Measurements from ENCODE around the gene HSPA4. TPM values are rescaled to one million over a fixed set of nuclear protein-coding genes. Genes with fewer than 3 reads are reported as not detected.

The HSPA4 gene
- total and polyA plus RNA-seq, 2 experiments from 2014 or later, result 340 to 343 TPM

- Histone ChIP-seq H3K36me3 (ENCODE audit: insufficient read depth) (no peaks in the 10 kb centered on the region), H4K20me1 (replicated peaks; ENCODE audit: insufficient read depth) (no peaks in the 10 kb centered on the region), H3K4me2 (no peak overlapping the region), H3K79me2 (replicated peaks; ENCODE audit: insufficient read depth) (peaks cover 6% of the 10 kb centered on the region), H3K9me2 (ENCODE audit: insufficient read depth) (no peaks in the 10 kb centered on the region), H3K4me1 (ENCODE audit: insufficient read depth) (peaks cover 2% of the 10 kb centered on the region; the same call in 1 of the 2 replicates), H3K27me3 (ENCODE audit: insufficient read depth) (no peaks in the 10 kb centered on the region), H3K27ac (ENCODE audit: low read depth) (no peak overlapping the region), H3F3A (replicated peaks; ENCODE audit: low read depth) (0 out of 2 replicates have a peak, but pooled peaks cover 3% of the 10 kb centered on the region), H2AFZ (no peak overlapping the region; the same call in 1 of the 2 replicates), H3K4me3 (no peak overlapping the region)
- H3K27me3 Mint-ChIP-seq (ENCODE audit: insufficient read depth, low read depth, poor library complexity), result no peaks in the 10 kb centered on the region
- H3K9me3 Mint-ChIP-seq, result no peaks in the 10 kb centered on the region
- H3K4me3 Mint-ChIP-seq, result no peak overlapping the region
- H3K36me3 Mint-ChIP-seq (ENCODE audit: low read depth), result no peaks in the 10 kb centered on the region
- no peak for DNase-seq (ENCODE audit: low spot score)
- peaks cover 14% of the 10 kb centered on the region for H3K4me1 Mint-ChIP-seq
- TF ChIP-seq ZNF331 (CRISPR knock-in tag; IDR thresholded peaks at IDR 0.05; ENCODE audit: low read depth) (no peak), POLR2AphosphoS5 (IDR thresholded peaks at IDR 0.05; ENCODE audit: low read depth) (no peak), STAT1 (IDR thresholded peaks at IDR 0.05; ENCODE audit: unreplicated experiment) (no peak), REST (IDR thresholded peaks at IDR 0.05; ENCODE audit: unreplicated experiment) (no peak), ZNF114 (CRISPR knock-in tag; IDR thresholded peaks at IDR 0.05) (no peak), ZNF462 (CRISPR knock-in tag; IDR thresholded peaks at IDR 0.05) (no peak), JUNB (IDR thresholded peaks at IDR 0.05; ENCODE audit: unreplicated experiment) (no peak), EZH2phosphoT487 (IDR thresholded peaks at IDR 0.05; ENCODE audit: unreplicated experiment) (no peak), EZH2 (IDR thresholded peaks at IDR 0.05; ENCODE audit: low read depth, unreplicated experiment) (no peak), NANOG (IDR thresholded peaks at IDR 0.05; ENCODE audit: borderline replicate concordance) (no peak), ETS1 (IDR thresholded peaks at IDR 0.05) (no peak)
- no peak for ATAC-seq
- no peak overlapping the region for H3K27ac Mint-ChIP-seq
These were observed 21.3 kb upstream of the HSPA4 start for GRCh38 chr5:133030343-133031005.
